Stimulated activated CD8-positive, alpha-beta memory T cell treated with anti-CD3 and anti-CD28 coated beads, Interleukin-7, amount 100 ng/mL, for 24 hours (primary cell): ENCODE results near the gene NGDN.
A peak's percentile ranks its signal among the peaks of the same experiment; 100 is the strongest.
"Not testable (repeated sequence)": the region's sequence is repeated elsewhere in the genome, so short reads cannot be mapped to it uniquely, and the experiment has no call there.

ENCODE experiments used
- DNase-seq: peaks from one replicate; pipeline ENCODE4 v3.0.0-alpha.2; 2020; ENCODE audit warnings: low read depth

The NGDN gene

GRCh38 chr14:23469127-23469905 is at the start of gene NGDN:
NGDN (plus strand) TSS chr14:23469703; CDS start chr14:23469716, 13 bp downstream.
- peak; percentile 83 for DNase-seq

- no peak for DNase-seq
Measured at GRCh38 chr14:23421594-23421993, 47.9 kb upstream of the NGDN start.

- no peak for DNase-seq
Measured at GRCh38 chr14:23423657-23424056, 45.8 kb upstream of the NGDN start.

- DNase-seq: no peak
Measured at GRCh38 chr14:23425169-23425568, 44.3 kb upstream of the NGDN start.

GRCh38 chr14:23425798-23426197 is 43.7 kb upstream of the NGDN start:
- not testable (repeated sequence) for DNase-seq

GRCh38 chr14:23428686-23429495 is 40.6 kb upstream of the NGDN start:
- DNase-seq: no peak

GRCh38 chr14:23430016-23430722 is 39.3 kb upstream of the NGDN start:
- no peak for DNase-seq

- DNase-seq: no peak
Measured at GRCh38 chr14:23430723-23431085, 38.8 kb upstream of the NGDN start.

GRCh38 chr14:23431486-23431885 is 38.0 kb upstream of the NGDN start:
- DNase-seq: no peak

- no peak for DNase-seq
Measured at GRCh38 chr14:23432102-23432925, 37.2 kb upstream of the NGDN start.

- no peak for DNase-seq
Measured at GRCh38 chr14:23432946-23433345, 36.6 kb upstream of the NGDN start.

GRCh38 chr14:23433457-23433856 is 36.0 kb upstream of the NGDN start:
- DNase-seq: no peak

- DNase-seq: no peak
Measured at GRCh38 chr14:23434488-23435222, 34.8 kb upstream of the NGDN start.

- DNase-seq: no peak
Measured at GRCh38 chr14:23435543-23436326, 33.8 kb upstream of the NGDN start, which contains the start of gene MYH7. MYH7 (minus strand) TSS chr14:23435660; CDS start chr14:23433732, 1,928 bp downstream.

GRCh38 chr14:23436327-23437132 is 33.0 kb upstream of the NGDN start:
- DNase-seq: no peak

GRCh38 chr14:23437133-23438100 is 32.1 kb upstream of the NGDN start:
- DNase-seq: no peak

- no peak for DNase-seq
Measured at GRCh38 chr14:23438101-23438971, 31.2 kb upstream of the NGDN start.
